T-helper 2 cell (primary cell): Measurements from ENCODE around the gene TSSK6.

Experiments
- DNase-seq, 5 experiments: peaks; one replicate each; pipeline versions ENCODE4 v3.0.0 to v3.0.0-alpha.2; 2012 to 2022

TSSK6 gene

DNA sequence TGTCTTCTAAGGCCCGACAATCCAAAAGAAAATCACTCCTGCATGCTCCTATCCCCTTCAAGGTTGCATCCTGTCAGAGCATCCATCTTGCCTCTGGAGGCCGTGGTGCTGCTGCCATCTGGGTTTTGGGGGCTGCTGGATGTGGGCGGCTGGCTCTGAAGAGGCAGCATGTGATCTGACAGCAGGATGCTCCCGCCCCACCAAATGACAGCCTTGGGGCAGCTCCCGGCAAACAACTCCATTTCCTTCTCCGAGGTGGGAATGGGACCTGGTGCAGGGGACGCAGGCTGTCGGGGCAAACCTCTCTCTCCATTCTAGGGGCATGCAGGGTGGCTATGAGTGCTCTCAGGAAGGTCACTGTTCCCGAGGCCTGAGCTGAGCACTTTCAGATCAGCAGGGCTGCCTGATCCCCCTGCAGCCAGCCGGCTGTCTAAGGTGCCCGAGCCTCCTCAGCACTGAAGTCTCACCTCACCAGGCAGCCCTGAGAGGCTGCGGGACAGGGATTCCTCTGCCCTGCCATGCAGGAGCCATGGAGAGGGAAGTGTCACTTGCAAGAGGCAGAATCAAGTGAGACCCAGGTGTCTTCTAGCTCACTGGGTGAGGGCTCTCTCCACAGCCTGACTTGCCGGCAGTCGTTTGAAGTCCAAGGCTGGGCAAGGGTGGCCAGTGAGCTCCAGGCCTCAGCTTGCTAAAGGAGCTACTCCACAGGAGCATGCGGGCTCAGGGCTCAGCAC lies 28.8 kb downstream of the TSSK6 start:
- DNase-seq = no peak

DNA sequence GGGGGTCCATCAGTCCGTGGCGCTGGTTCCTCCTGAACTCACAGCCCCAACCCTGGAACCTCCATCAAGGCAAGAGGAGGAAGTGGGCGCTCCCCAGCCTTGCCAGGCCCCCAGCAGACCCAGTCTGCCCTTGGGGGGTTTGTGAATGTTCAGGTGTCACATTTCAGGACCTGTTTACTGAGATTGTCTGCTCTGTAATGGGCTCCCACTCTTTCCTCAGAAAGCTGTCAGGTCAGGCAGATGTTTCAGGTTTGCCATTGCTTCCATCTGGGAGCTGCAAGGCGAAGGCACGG lies 29.4 kb downstream of the TSSK6 start:
- DNase-seq = no peak

DNA sequence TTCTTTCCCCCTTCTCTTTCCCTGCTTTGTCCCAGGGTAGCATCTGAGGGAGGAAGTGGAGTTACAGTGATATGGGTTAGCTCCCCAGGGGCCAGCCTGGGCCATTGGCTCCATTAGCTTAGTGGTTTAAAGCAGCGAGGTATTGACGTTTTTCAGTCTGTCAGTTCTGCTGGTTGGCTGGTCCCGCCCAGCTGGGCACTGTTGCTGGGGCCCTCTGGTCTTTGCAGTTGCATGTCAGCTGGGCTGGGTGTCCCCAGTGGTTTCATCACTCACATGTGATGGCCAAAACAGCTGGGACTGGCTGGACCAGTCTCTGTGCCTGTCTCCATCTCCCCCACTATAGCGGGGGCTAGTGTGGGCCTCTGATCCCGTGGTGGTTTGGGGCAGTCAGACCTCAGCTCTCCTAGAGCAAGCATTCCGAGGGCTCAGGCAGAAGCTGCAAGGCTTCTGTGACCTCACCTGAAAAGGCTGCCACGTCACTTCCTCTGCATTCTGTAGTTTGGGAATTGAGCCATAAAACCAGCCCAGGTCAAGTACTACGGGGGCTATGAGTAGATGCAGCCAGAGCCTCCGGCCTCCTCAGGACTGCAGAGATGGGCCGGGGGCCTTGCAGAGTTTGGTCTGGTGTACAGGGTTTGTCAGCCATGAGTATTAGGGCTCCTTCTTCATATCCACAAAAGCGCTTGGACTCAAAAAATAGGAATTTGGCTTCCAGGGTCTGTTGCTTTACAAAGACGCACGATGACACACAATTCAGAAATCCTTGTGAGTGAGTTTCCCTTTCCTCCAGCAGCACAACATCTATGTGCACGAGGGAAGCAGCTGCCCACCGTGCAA lies 30.0 kb downstream of the TSSK6 start:
- DNase-seq = no peak

DNA sequence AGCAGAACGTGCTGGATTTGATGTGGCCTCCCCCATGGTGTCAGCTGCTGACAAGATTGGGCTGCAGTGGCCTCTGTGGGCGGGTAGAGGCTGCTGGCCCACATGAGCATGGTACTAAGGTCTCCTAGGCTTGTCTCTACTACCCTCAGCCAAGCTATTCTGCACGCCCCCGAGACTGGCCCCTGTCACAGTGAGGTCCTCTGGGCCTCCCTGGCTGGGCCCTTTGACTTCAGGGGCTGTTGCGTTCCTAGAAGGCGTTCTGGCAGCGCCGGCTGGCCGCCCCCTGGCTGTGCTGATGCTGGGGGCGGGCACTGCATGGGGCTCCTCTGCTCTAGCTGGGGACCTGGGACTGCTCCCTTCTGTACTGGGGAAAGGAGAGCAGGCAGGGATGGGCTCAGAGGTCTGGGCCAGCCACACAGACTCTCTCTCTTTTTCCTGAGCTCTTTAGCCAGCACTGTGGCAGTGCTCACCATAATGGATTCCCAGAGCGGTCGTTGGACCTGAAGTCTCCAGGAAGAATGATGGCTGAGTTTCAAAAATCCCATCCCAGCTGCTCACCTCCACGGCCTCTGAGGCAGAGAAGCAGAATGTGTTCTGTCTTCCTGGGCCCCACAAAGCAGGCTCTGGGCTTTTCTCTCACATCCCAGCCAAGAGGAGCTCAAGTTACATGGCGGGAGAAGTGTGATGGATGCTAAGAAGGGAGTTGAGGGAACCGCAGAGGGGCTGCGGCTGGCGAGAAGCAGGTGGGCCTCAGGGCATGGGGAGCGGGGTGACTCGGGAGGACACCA lies 32.3 kb downstream of the TSSK6 start:
- peak in 1 of 5 experiments; percentile 30 for DNase-seq

DNA sequence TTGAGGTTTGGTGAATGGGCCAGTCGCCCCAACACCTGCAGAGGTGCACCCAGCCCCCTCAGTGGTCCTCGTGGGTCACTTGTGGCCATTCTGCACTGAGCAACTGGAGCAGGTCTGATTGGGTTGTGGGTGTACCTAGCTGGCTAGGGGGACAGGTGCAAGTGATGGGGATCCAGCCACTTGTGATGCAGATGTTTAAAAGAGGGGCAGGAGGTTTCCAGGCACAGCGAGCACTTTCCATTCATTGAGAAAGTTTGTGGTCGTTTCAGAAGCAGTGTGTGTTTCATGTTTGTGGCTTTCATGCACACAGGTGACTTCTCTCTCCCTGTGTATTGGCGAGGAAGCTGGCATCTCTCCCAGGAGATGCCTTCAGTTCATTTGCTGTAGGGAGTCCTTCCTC lies 34.7 kb downstream of the TSSK6 start:
- peak in 1 of 5 experiments; percentile 66 for DNase-seq

DNA sequence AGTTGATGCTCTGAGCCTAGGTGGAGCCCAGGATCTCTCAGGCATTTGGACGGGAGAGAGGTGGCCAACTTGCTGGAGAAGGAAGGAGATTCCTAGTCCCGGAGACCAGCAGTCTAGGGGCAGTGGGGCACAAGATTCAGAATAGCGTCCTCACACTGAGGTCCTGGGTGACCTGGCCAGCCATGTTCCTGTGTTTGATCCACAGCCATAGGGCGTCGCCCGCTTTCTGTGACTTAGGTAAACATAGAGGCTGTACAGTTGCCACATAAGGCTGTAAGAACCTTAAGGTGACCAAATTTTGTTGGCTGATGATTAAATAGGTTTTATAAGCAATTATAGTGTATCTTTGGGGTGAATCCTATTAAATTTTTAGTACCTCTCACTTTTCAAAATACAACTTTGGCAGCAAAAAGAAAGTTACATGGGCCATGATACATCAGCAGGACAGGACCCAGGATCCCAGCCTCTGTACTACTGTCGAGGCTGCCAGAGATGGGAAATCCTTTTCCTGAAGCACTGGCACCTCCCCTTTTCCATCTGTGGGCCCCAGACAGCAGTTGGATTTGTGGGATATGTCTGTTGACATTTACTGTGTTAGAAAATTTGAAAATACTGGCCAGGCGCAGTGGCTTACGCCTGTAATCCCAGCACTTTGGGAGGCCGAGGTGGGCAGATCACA lies 37.5 kb downstream of the TSSK6 start:
- DNase-seq = no peak

DNA sequence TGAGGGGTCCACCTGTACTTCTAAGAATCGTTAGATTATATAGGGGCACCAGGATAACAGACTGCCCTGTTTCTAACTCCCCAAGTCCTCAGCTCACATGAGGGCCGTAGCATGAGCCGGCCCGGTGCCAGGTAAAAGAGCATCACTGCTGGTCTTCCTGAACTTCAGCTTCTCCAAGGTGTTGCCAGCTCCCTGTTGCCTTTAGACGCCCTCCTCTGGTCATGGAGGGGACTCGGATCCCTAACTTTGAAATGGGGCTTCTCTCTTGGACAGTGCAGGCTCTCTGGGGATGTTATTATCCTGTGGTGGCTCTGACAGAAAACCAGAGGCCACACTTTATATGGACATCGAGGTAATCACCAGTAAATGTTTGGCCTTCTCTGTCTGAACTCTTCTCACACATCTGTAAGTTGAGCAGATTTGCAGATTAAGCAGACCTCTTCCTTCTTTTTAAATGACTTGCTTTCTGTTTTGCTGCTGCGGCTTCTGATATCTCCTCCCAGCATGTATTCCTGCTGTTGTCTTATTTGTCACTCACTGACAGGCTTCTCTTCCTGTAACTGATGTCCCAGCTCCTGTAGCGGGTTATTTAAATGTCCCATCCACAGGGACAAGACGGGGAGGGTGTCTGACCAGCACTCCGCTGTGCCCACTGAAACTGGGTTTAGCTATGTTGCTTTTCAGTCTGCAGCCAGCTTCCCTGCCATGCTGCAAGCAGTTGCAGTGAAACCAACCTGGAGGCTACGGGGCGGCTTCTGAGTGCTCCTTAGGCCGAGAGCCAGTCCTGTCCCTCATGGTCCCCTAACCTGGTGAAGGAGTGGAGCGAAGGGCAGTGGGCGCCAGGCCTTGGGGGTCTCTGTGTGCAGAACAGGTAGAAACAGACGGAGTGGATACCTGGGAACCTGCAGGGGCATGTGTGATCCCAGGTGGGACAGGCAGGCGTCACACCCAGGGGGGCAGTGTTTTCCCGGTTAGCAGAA lies 39.2 kb downstream of the TSSK6 start:
- peak in 1 of 5 experiments; percentile 73 for DNase-seq

DNA sequence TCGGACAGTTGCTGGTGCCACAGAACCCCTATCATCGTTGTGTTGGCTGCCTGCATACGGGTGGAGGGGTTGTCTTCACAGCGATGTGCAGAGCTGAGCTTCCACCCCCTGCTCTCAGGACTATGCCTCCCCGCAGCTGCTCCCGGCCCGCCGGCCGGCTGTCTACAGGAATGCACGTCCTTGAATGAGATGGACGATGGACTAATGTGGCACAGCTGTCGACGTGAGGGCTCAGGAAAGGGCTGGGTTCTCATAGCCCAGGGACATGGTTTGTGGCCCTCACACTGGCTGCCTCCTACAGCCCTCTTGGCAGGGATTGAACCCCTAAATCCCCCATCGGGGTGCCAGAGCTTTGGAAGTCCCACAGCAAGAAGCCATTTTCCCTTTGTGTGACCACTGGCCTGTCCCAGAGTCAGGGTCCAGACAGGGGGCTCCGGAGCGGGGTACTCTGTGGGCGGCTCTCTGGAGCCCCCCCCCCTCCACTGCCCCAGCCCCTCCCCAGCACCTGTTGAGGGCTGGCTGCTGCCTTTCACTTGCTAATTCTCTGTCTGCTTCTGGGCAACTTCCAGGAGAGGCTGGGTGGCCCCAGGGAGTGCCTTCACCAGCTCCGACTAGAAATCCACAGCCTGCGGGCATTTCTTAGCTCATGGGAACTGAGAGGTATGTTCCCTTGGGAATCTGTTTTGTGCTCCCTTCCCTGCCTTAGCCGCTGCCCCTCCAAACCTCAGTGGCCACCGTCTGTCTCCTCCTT lies 40.2 kb downstream of the TSSK6 start:
- DNase-seq = no peak

DNA sequence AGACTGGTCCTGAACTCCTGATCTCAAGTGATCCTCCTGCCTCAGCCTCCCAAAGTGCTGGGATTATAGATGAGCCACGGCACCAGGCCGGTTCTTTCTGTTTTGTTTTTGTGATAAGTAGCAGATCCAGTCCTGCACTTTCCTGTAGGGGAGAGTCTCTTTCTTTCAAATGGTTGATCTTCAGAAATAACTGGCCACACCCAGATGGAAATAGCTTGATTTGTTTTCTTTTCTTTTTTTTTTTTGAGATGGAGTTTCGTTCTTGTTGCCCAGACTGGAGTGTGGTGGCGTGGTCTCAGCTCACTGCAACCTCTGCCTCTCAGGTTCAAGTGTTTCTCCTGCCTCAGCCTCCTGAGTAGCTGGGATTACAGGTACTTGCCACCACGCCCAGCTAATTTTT lies 43.2 kb downstream of the TSSK6 start:
- peak in 1 of 5 experiments; percentile 68 for DNase-seq

DNA sequence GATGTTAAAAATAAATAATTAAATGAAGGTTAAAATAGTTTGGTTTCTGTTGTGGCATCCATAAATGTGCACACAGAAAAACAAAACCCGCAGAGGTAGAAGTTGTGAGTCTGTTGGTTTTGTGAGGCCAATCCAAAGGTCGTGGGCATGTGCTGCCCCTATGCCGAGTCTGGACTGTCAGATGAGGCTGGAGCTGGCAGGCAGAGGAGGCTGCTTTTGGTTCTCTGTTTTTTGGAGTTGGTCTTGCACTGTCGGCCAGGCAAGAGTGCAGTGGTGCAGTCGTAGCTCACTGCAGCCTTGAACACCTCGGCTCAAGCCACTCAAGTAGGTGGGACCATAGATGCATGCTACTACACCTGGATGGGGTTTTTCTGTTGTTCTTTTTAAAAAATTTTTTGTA lies 43.7 kb downstream of the TSSK6 start:
- no peak for DNase-seq

DNA sequence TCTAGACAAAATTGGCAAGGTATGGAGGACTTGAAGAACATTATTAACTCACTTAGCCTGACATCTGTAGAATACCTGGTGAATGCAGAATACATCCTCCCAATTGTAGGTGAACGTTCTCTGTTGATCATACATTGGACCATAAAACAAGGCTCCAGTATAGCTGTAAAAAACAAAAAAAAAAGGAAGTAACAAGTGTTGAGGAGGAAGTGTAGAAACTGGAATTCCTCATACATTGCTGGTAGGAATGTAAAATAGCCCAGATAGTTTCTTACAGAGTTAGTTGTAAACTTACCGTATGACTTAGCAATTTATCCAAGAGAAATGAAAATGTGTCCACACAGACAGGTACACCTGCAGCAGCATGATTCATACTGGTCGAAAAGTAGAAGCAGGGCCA lies 44.8 kb downstream of the TSSK6 start:
- no peak for DNase-seq

DNA sequence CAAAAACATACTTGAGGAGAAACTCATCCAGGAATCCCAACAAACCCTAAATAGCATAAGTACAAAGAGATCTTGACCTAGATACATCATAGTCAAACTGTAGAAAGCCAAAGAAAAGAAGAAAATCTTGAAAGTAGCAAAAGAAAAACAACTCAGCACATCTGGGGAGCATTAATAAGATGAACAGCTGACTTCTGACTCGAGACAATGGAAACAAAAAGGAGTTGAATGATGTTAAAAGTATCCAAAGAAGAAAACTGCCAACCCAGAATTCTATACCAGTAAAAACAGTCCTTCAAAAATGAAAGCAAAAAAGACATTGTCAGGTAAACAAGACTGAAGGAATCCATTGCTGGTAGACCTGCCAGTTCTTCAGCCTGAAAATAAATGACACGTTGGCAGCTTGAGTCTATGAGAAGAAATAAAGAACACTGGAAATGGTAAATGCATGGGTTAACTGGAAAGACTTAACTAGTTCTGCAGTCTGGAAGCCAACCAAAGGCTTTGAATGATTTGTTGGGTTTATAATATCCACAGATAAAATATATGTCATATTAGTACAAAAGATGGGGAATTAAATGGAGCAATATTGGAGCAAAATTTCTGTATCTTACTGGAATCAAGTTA lies 46.8 kb downstream of the TSSK6 start:
- DNase-seq = peak in 1 of 5 experiments; percentile 64

DNA sequence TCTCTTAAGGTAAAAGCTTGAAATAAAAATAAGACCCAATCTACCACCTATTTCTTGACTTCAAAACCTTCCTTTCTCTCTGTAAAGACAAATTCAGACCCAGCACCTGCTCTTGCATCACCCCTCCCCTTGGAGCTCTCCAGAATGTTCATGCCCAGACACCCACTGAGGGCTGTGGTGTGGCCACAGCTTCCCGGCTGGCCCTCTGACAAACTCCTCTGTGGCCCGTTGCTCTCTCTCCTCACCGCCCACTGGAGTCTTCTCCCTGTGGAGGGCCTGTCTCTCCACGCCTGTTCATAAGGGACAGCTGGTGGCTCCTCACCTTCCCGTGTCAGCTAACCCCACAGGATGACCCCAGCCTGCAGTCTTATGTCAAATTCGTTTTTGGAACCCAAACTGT lies 49.1 kb downstream of the TSSK6 start:
- no peak for DNase-seq

DNA sequence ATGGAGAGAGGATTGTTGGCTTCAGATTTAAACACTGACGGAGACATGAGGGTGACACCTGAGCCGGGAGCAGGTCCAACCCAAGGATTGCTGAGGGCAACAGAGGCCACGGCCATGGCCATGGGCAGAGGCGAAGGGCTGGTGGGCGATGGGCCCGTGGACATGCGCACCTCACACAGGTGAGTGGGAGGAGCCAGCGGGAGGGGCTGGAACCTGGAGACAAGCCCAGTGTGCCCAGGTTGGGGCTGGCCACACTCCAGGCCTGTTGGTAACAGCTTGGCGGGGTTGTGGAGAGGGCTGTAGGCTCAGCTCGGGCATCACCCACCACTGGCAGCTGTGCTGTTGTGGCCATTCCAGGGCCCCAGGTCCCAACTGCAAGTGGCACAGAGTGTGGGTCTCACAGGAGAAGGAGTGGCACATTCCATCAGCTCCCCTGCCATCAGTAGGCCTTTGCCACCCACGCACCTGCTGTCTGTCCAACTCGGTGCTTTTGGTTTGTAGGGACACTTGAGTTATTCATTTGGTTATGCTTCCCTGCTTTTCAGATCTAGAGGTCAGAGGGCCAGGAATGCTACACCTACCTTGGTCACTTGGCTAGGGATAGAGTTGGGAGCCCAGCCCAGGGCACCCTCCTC lies 49.8 kb downstream of the TSSK6 start:
- no peak for DNase-seq

DNA sequence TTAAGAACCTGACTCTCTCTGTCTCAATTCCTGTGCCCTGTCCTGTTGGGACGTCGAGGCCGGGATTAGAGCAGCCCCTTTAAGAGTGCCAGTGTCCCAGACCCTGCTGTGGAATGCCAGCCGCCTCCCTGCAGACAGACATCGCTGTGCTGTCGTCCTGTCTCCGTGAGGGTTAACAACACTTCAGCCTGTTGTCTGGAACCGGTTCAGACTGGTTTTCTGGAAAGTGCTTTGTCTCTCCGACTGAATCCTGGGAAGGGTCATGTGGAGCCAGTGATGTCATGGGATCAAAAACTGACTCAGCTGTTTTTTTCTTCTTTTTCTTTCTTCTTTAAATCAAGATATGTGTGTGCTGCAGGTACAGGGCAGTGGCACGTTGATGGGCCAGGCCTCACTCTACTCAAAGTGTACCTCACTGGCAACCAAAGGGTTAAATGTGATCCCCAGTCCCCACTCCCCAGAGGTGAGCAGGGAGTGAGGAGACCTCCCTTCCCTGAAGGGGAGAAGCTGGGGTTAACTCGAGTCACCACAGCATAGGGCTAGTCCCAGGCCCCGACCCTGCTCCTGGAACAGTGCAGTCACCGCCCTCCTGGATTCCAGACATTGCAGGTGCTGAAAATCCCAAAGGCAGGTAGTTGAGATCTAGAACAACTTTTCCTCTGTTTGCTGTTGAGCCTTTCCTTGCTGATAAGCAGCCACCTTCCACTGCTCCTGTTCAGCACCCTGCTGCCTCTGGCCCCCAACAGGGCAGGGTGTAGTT lies 50.8 kb downstream of the TSSK6 start:
- DNase-seq = no peak
